ENCODE data around the gene TLE7.

TLE7 gene

DNA sequence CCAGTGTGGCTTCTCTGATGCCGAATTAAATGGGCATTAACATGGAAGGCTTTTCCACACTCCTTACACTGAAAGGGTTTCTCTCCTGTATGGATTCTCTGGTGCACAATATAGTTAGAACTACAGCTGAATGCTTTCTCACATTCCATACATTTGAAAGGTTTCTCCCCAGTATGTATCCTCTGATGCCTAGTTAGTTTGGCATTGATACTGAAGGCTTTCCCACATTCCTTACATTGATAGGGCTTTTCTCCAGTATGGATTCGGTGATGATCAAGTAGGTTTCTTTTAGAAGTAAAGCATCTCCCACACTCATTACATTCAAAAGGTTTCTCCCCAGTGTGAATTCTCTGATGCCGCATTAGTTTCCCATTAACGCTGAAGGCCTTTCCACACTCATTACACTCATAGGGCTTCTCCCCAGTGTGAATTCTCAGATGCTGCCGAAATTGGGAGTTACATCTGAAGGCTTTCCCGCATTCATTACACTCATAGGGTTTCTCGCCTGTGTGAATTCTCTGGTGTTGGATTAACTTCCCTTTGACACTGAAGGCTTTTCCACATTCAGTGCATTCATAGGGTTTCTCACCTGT, 6.5 kb upstream of the TLE7 start:
- DNase-seq = no peak

DNA sequence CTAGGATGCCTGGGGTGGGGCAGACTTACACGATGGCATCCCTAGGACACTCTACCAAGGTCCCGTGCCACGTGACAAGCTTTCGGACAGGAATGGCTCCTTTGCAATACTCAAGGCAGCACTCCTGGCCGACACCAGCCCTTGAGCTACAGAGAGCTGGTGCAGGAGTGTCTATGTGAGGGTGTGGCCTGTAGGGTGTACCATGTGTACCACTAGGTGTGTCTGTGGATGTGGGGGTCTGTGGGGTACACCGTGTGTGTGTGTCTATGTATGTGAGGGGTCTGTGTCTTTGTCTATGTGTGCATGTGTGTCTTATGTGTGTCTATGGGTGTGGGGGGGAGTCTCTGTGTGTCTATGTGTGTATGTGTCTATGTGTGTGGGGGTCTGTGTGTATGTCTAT, 1.9 kb upstream of the TLE7 start:
- no peak for DNase-seq

DNA sequence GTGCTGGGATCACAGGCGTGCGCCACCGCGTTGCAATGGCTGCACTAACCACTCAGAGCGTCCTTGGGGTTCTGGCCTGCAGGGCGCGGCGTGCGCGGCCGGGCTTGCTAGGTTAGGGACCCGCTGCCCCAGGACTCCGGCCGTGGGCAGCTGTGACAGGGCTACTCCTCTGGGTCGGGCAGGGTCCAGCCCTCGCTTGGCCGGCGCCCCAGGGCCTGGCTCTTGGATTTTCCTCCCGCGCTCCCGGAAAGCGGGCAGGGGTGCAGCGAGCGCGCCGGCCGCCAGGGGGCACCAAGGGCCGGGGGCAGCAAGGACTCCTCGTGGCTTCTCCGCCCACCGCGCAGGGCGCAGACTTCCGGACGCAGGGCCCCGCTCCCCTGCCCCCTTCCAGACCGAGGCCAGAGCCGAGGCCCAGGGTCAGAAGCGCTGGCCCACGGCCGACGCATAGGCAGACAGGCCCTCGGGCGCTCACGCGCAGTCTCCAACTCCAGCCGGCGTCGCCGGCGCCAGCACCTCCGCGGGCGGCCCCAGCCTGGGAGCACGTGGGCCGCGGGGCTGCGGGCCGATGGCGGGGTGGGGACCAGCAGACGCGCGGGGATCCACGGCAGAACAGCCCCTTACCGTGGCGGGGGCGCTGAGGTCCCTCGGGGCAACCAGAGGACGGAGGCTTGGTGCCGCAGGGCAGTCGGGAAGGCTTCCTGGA, 355 bp downstream of the TLE7 start:
- DNase-seq = no peak

DNA sequence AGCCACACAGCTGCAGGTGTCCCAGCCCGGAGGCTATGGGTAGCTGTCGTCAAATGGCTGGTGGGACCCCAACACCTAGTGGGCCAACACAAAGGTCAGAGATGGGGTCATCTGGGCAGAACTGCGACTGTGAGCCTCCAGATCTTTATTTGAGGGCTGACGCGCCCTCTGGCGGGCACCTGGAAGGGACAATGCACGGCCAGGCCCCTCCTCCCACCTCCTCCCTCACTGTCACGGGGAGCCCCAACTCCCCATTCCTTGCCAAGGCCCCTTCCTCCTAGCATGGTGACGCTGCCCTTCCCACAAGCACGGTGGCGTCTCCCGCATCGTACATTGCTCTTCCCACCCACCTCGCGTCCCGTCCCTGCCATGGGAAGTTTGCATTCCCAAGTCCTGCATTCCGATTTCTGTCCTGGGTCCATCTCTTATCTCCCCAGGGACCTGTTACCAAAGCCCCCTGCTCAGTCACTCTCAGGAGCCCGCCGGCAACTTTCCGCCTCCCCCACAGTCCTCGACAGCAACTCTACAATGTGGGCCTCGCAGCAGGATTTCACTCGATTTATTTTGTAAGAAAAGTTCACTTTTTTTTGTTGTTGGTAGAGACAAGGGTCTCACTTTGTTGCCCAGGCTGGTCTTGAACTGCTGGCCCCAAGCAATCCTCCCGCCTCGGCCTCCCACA, 1.0 kb downstream of the TLE7 start:
- DNase-seq = no peak

DNA sequence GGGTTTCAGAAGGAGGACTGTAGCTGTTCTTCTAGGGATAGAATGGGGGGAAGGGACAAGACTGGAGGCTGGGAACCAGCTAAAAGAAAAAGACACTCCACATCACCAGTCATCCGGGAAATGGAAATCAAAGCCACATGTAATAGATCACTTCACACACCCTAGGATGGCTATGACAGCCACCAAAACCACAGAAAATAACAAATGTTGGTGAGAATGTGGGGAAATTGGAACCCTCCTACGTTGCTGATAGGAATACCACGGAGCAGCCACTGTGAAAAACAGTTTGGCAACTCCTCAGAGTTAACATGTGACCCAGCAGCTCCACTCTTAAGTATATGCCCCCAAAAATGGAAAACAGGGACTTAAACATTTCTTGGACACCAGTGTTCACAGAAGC, 2.3 kb downstream of the TLE7 start:
- DNase-seq = no peak

DNA sequence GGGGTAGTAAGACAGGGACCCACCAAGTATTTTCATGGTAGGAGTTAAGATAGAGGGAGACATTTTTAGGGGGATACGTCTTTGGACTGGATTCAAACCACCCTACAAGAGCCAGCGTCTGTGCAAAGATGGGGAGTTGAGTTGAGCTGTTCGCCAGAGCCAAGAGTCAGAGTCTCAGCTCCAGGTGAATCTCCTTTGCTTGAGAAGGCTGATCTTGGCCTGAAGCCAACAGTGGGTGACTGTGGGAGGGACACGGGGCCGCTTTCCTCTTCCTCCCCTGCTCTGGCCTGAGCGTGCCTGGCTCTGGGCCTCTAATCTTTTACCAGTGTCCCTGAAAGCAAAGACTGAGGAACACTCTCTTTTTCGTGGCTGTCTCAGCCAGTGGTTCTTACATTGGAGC, 5.4 kb downstream of the TLE7 start:
- no peak for DNase-seq

DNA sequence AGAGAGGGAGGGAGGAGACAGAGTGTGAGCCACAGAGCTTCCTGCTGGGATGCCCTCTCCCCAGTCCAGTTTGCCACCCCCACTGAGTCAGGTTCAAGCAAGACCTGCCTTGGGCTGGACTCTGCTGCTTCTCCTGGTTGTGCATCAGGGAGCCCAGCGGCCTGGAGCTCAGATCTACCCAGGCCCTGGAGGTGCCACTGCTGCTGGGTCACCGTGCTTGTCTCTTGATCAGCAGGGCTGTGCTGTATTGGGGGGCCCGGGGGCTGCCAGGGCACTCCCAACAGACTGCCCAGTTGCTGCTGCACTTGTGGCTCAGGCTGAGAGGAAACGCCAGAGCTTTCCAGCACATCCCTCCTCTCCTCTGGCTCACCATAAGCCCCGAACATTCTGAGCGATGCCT, 8.9 kb downstream of the TLE7 start:
- DNase-seq = no peak

DNA sequence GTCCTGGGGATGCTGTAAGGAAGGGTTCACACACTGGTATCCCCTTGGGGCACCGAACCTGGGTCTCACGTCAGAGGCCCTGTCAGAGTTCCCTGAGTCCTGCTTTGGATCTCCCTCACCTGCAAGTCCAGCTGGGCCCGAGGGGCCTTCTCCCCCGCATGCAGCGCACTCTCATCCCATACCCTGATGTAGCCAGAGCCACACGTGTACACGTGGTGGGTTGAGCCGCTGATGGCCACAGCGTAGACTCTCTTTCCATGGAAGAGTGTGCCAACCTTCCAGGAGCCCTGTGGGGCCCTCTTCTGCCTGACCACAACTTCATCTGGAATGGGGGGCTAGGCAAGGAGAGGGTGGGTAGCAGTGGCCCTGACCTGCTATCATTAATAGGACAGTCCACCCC, 9.9 kb downstream of the TLE7 start:
- no peak for DNase-seq

DNA sequence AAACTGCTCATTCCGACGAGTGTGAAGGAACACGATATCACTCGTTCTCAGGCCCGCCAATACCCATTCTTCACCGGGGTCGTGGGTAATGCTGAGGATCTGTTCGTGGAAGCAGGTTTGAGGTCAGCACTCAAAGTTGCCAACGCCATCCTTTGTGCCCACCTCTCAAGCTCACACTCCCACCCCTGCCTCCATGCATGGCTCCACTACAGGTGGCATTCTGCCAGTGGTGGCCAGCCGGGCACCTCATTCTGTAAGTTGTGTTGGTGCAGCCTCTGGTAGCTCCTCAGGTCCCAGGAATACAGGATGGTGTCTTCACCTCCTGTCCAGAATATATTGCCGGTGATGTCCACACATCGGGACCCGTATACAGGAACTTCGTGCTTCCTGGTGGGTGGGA, 10.7 kb downstream of the TLE7 start:
- no peak for DNase-seq

DNA sequence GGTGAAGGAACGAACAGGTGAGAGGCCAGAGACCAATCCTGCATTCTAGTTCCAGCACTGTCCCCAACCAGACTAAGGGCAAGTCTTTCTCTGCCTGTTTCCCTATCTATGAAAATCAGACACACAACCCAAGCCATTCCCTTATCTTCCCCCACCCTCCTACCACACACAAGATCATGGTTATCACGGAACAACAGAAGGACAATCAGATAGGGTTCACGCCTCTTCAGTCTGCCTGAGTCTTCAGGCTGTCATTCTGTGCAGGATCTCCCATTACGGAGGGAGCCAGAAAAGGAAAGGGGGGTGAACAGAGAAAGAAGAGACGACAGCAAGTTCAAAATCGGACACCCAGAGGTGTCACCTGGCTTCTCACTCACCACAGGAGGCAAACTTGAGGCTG, 11.1 kb downstream of the TLE7 start:
- DNase-seq = no peak

DNA sequence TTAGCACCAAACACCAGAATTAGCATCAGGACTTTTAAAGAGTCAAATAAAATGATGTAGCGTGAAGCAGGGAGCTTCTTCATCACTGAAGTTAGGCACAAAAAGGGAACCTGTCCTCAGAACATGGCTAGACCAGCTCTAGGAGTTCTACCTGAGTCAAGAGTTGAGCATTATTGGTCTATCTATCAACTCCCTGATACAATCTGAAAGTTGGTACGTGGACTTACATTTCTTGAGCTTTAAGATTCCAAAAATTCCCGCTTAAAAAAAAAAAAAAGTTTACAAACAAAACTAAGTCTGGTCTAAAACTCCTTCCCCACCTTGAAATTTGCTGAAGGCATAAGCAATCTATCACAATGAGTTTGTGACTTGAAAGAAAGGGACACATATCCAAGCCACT, 12.3 kb downstream of the TLE7 start:
- no peak for DNase-seq

DNA sequence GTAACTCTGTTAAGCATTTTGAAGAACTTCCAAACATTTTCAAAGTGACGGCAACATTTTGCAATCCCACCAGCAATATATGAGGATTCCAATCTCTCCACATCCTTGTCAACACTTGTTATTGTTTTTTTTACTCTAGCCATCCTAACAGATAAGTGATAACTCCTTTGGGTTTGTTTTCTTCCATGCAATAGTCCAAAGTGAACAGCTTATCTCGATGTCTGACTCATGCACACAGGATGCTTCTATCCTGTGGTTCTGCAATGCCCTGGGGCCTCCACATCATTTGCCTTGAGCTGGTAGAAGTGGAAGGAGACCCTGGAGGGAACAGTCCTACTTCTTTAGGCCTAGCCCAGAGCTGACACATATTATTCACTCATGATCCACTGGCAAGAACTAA, 13.0 kb downstream of the TLE7 start:
- DNase-seq = no peak

DNA sequence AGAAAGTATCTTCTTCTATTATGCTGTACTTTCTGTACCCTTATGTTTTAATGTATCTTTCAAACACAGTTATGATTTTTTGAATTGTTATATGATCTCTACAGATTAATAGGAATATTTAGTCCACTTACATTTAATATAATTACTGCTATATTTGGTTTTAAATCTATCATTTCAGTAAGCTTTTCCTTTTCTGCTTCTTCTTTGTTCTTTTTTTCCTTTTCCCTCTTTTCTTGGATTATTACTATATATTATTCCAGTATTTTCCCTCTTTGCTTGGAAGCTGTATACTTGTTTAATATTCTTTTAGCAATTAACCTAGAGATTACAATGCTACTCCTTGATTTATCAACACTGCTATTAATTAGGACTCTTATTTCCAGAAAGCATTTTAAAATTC, 13.5 kb downstream of the TLE7 start:
- DNase-seq = no peak

DNA sequence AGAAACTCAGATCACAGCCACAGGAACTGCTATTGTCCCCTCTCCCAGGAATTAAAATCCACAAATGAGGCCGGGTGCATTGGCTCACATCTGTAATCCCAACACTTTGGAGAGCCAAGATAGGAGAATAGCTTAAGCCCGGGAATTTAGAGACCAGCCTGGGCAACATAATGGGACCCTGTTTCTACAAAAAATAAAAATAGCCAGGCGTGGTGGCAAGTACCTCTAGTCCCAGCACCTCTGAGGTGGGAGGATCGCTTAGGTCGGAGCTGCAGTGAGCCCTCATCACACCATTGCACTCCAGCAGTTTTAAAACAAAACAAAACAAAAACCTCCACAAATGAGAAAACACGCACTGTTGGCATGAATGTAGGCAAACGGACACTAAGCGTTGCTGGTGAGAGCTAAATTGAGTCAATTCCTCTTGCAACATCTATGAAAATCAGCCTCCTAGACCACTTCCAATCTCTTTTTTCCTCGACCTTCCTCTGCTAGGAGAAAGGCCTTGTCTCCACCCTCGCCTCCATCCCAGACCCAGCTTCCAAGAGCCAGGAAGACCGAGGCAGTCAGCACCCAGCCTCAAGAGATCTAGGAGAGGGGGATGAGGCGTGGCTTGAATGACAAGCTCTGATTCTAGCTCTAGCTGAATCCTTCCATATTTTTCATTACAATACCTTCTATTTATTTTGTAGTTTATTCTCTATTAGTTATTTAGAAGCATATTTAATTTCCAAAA, 14.8 kb downstream of the TLE7 start:
- DNase-seq = no peak

DNA sequence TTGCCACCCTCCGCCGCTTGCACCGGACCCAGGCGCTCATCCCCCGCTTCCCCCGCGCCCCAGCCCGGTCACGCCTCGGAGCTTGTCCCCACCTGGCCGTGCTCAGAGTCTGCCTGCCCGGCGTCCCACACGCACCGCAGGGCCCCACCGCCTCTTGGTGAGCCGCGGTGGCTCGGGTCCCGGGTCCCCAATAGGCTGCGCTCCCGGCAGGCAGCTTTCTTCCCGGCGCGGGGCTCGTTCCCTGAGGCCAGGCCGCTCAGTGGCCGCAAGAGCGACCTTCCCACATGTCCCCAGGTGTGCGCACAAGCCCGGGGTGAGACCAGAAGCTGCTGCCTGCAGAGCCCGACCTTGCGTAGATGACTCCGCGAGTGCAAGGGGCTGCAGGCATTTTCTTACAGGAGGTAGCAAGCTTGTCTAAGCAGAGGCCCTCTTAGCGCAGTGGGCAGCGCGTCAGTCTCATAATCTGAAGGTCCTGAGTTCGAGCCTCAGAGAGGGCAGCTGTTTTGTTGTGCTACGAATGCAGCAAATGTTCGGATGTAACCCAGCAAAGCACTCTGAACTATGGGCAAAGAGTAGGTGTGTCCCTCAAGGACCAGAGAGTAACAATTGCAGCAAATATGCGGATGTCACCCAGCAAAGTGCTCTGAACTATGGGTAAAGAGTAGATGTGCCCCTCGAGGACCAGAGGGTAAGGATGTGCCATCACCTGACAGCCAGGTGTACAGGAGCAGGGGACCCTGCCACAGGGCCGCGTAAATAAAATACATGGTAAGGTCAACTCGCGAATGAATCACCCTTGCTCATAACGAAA, 15.6 kb downstream of the TLE7 start:
- no peak for DNase-seq

DNA sequence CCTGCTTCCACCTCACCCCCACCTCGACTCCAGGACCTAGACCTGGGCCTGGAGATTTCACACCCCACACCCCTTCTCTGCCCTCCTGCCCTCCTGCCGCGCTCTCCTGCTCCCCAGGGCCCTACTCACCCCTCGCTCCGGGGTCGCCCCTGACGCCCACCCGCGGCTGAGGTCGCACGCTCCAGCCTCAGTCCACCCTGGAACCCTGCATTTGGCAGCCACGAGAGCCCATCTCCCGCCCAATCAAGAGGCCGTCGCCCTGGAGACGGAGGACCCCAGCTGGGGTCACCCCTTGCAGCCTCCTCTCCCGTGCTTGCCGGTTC, 16.1 kb downstream of the TLE7 start:
- no peak for DNase-seq

DNA sequence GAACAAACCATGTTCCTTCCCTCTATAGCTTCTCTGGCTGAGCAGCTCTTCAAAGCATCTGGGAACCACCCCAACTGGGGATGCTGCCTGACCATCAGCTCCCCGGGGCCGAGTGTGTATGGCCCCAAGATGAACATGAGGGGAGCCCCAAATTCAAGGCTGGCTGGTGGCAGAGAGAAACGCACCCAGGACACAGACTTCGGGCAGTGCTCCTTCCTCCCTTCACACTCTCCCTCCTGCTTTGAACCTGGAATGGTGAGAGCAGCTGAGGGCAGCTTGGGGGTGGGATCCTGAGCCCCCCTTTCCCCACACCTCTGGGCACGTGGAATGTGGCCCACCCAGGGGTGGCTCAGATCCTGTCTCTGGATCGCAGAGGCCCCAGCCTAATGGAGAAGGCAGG, 17.2 kb downstream of the TLE7 start:
- DNase-seq = no peak

DNA sequence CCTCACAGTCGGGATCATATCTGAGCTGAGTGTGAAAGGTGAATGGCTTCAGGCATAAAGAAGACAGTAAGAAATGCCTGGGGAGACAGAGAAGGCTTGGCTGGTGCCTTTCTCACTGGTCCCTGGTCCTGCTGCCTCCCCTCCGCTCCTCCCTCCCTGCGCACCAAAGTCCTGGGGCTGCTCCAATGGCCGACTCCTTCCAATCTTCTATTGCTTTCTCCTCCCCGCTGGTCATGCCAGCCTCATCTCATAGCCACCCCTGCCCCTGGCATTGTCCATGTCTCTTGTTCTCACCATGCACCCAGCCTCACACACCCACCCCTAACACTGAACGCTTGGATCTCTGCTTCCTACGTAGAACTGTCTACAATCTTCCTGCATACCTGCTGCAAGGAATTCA, 18.0 kb downstream of the TLE7 start:
- no peak for DNase-seq

DNA sequence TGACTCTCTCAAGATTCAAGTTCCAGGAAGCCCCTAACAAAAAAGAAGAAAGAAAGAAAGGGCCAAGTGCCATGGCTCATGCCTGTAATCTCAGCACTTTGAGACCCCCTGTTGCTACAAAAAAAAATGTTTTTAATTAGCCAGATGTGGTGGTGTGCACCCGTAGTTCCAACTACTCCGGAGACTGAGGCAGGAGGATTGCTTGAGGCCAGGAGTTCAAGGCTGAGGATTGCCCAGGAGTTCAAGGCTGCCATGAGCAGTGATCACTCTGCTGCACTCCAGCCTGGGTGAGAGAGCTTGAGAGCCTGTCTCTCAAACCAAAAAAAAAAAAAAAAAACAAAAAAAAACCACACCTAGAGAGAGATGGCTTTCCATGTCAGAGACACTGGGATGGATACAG, 18.8 kb downstream of the TLE7 start:
- no peak for DNase-seq

DNA sequence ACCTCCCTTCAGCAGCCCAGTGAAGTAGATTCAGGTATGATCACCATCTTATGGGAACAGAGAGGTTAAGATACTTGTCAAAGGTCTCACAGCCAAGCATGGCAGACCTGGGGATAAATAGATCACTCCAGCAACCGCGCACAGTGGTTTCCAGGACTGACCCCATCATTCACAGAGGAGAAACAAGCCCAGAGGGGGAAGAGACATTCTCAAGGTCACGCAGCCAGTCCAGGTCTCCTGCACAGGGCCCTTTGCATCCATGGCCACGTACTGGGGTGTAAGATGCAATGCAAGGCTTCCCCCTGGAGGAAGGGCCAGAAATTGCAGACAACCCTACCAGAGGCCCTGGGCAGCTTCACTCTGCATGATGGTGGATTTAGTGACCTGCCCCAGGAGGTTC, 19.9 kb downstream of the TLE7 start:
- DNase-seq = no peak

DNA sequence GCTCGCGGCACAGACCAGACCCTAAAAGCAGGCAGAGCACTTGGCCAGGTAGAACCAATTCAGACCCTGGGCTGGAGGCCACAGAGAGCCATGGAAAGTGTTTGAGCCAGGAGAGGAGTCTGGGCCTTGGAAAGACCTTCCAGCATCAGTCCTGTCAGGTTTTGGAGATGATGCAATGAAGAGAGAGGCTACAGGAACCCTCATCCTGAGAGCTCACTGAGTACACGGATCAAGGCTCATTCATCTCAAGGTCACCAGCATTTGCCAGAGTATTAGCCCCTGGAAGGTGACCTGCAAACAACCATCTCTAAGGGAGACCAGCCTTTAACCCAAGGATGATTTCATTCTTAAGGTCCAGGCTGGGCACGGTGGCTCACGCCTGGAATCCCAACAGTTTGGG, 27.8 kb downstream of the TLE7 start:
- no peak for DNase-seq

DNA sequence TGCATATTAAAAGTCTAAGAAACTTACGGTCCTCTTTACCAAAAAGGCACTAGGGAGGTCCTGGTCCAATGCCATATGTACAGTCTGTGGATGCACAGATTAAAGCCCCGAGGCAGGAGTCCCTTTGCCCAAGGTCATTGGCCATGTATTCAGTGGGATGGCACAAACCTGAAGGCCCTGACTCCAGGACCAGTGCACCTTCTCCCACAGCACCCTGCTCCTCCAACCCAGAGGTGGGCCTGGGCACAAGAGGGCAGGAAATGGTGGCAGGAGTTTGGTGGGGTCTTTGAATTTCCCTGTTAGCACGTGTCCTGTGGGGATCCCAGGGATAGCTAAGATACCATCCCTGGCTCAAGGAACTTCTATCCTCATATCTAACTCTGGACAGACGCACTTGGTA, 28.5 kb downstream of the TLE7 start:
- no peak for DNase-seq

Data from NCI-H1105 treated with DMSO at 0.1 percent for 48 hours (cell line).